A549 (cell line): ENCODE data around the gene HSD17B2. TPM values are rescaled to one million over a fixed set of nuclear protein-coding genes. Genes with fewer than 3 reads are reported as not detected.

Experiments
- ATAC-seq, 2 experiments: fragments of 200-7000 bp in 1 of 2; fragments of >200 bp in 1 of 2; cut with Nextera tagmentation in 1 of 2; cut with Tn5 transposase in 1 of 2; 3 replicates each; pipeline versions ENCODE4 v1.8.0 to v1.9.1; 2018 to 2020; ENCODE audit warnings: mild to moderate bottlenecking in 1 of 2, moderate library complexity in 1 of 2
- CTCF ChIA-PET: fragments of 300-600 bp; sonication (Branson Sonifier 250); formaldehyde crosslinking; extraction: SDS; loops from one replicate; lab custom pipeline; 2021; ENCODE audit warnings: antibody characterized with exemption, inconsistent platforms; lab: Yijun Ruan, JAX
- POLR2A ChIA-PET: fragments of 350-600 bp; formaldehyde crosslinking; extraction: SDS; loops from one replicate; lab custom pipeline; 2021; ENCODE audit warnings: antibody characterized with exemption, inconsistent platforms; lab: Yijun Ruan, JAX
- DNase-seq, 2 experiments: peaks; one replicate each; pipeline versions ENCODE4 v3.0.0 to v3.0.0-alpha.2; 2011 to 2016; ENCODE audit warnings: low read depth in 1 of 2, low spot score in 1 of 2
- FAIRE-seq: peaks from 2 replicates; lab custom pipeline; 2011; peaks lifted over from hg19 to GRCh38; lab: Jason Lieb, UNC
- H3K27ac ChIP-seq, 2 experiments: fragments of >200 bp; sonication (Bioruptor Twin); formaldehyde crosslinking; 3 replicates each; pipeline ENCODE4 v1.5.1; 2016 to 2017
- H3K4me1 ChIP-seq: fragments of >200 bp; sonication (Bioruptor Twin); formaldehyde crosslinking; 3 replicates; pipeline ENCODE4 v1.6.1; 2016
- H3K4me2 ChIP-seq: fragments of >200 bp; sonication (Bioruptor Twin); formaldehyde crosslinking; 3 replicates; pipeline ENCODE4 v1.6.1; 2016
- H3K4me3 ChIP-seq: fragments of >200 bp; sonication (Bioruptor Twin); formaldehyde crosslinking; 3 replicates; pipeline ENCODE4 v1.5.1; 2016
- H3K9me3 ChIP-seq: fragments of >200 bp; sonication (Bioruptor Twin); formaldehyde crosslinking; 3 replicates; pipeline ENCODE4 v1.6.1; 2016
- BHLHE40 ChIP-seq: IDR thresholded peaks from 2 replicates; pipeline ENCODE4 v1.6.1; 2012; ENCODE audit warnings: low read depth, low read length, inconsistent platforms
- CBX2 ChIP-seq: fragments of 200-600 bp; sonication (generic); IDR thresholded peaks from 2 replicates; pipeline ENCODE4 v1.6.1; 2016; ENCODE audit warnings: low read depth, mild to moderate bottlenecking, borderline replicate concordance
- CHD2 ChIP-seq: fragments of 150-350 bp; IDR thresholded peaks from 2 replicates; pipeline ENCODE4 v1.6.1; 2014; ENCODE audit warnings: low read length; ENCODE audit not compliant: partially characterized antibody
- EP300 ChIP-seq, 2 experiments: fragments of >200 bp; sonication (Bioruptor Twin); formaldehyde crosslinking; IDR thresholded peaks; 2 replicates in 1 of 2; 3 replicates in 1 of 2; pipeline ENCODE4 v1.6.1; 2016 to 2017
- ESRRA ChIP-seq: fragments of 150-350 bp; IDR thresholded peaks from 2 replicates; pipeline ENCODE4 v1.6.1; 2014; ENCODE audit warnings: mild to moderate bottlenecking, low read length, borderline replicate concordance
- FOXS1 ChIP-seq: fragments of 250-450 bp; sonication (Bioruptor Pico); IDR thresholded peaks from 2 replicates; pipeline ENCODE4 v1.5.0; 2020; ENCODE audit warnings: mild to moderate bottlenecking, moderate library complexity
- HOXA7 ChIP-seq: fragments of 250-450 bp; sonication (Bioruptor Pico); IDR thresholded peaks from 2 replicates; pipeline ENCODE4 v1.5.0; 2020; ENCODE audit warnings: mild to moderate bottlenecking, moderate library complexity
- HOXB13 ChIP-seq: fragments of 250-450 bp; sonication (Bioruptor Pico); IDR thresholded peaks from 2 replicates; pipeline ENCODE4 v1.5.0; 2020; ENCODE audit warnings: low read depth, mild to moderate bottlenecking, moderate library complexity
- JUNB ChIP-seq: fragments of >200 bp; sonication (Bioruptor Twin); formaldehyde crosslinking; IDR thresholded peaks from 2 replicates; pipeline ENCODE4 v1.6.1; 2016
- KDM1A ChIP-seq: fragments of 200-600 bp; sonication (generic); IDR thresholded peaks from 2 replicates; pipeline ENCODE4 v1.6.1; 2016; ENCODE audit warnings: low read depth, mild to moderate bottlenecking
- KDM5A ChIP-seq: fragments of 200-600 bp; sonication (generic); IDR thresholded peaks from 2 replicates; pipeline ENCODE4 v1.6.1; 2016; ENCODE audit warnings: antibody characterized with exemption, mild to moderate bottlenecking
- RAD21 ChIP-seq, 2 experiments: fragments of >200 bp in 1 of 2; sonication (Bioruptor Twin) in 1 of 2; formaldehyde crosslinking in 1 of 2; IDR thresholded peaks in 1 of 2; conservative IDR thresholded peaks in 1 of 2; 2 replicates in 1 of 2; 3 replicates in 1 of 2; pipeline ENCODE4 v1.6.1; 2012 to 2018; ENCODE audit warnings: inconsistent platforms in 1 of 2
- RNF2 ChIP-seq: fragments of 200-600 bp; sonication (generic); IDR thresholded peaks from 2 replicates; pipeline ENCODE4 v1.6.1; 2016; ENCODE audit warnings: low read depth, mild to moderate bottlenecking, antibody characterized with exemption, moderate library complexity, borderline replicate concordance
- SREBF2 ChIP-seq: fragments of 450-650 bp; IDR thresholded peaks from 2 replicates; pipeline ENCODE4 v1.6.1; 2014; ENCODE audit warnings: mild to moderate bottlenecking, moderate library complexity
- TFCP2L1 ChIP-seq: fragments of 250-450 bp; sonication (Bioruptor Pico); IDR thresholded peaks from 2 replicates; pipeline ENCODE4 v1.5.0; 2021; ENCODE audit warnings: mild to moderate bottlenecking
- TP53 ChIP-seq: fragments of 250-450 bp; sonication (Bioruptor Pico); IDR thresholded peaks from 2 replicates; pipeline ENCODE4 v1.5.0; 2021; ENCODE audit warnings: mild to moderate bottlenecking, moderate library complexity
- ZNF302 ChIP-seq: fragments of 250-450 bp; sonication (Bioruptor Pico); IDR thresholded peaks from 2 replicates; pipeline ENCODE4 v1.9.0; 2021; ENCODE audit warnings: inconsistent platforms, mild to moderate bottlenecking, moderate library complexity
- WGBS: methylation state at CpG from one replicate; pipeline ENCODE4 v1.1.6; 2017; ENCODE audit errors: missing lambda C conversion rate; 5-methylcytosine and 5-hydroxymethylcytosine counted together
- polyA plus RNA-seq, 4 experiments: library from polyadenylated mRNA; depleted of rRNA in 3 of 4; stranded (reverse); fragments of >200 nt; fragmentation: RNase III in 1 of 4; extraction: RNeasy Plus Mini Kit Qiagen cat#74134 plus additional on column Dnase treatment in 1 of 4; gene quantifications; 2 replicates in 3 of 4; 3 replicates in 1 of 4; pipeline ENCODE4 v1.2.3, GENCODE V29; 2011 to 2017
- TF ChIP-seq, protein P1 (sequence below): fragments of >200 bp; sonication (Bioruptor Twin); formaldehyde crosslinking; IDR thresholded peaks from 3 replicates; pipeline ENCODE4 v1.6.1; 2016
- TF ChIP-seq, protein P2 (sequence below): fragments of 200-600 bp; sonication (generic); IDR thresholded peaks from 2 replicates; pipeline ENCODE4 v1.6.1; 2016; ENCODE audit warnings: antibody characterized with exemption, mild to moderate bottlenecking, moderate library complexity
- TF ChIP-seq, protein P3 (sequence below): fragments of >200 bp; sonication (Bioruptor Twin); formaldehyde crosslinking; IDR thresholded peaks from 3 replicates; pipeline ENCODE4 v1.5.1; 2016
- TF ChIP-seq, protein P4 (sequence below): IDR thresholded peaks from 2 replicates; pipeline ENCODE4 v1.6.1; 2012
- TF ChIP-seq, protein P5 (sequence below): IDR thresholded peaks from 2 replicates; pipeline ENCODE4 v1.6.1; 2012
- TF ChIP-seq, protein P6 (sequence below): IDR thresholded peaks from 2 replicates; pipeline ENCODE4 v1.6.1; 2012; ENCODE audit warnings: low read depth, borderline replicate concordance

HSD17B2 gene
- polyA plus RNA-seq, 2 of the 4 experiments (the other 2 are of a cell fraction), result 0.03 TPM; not detected in 1

DNA sequence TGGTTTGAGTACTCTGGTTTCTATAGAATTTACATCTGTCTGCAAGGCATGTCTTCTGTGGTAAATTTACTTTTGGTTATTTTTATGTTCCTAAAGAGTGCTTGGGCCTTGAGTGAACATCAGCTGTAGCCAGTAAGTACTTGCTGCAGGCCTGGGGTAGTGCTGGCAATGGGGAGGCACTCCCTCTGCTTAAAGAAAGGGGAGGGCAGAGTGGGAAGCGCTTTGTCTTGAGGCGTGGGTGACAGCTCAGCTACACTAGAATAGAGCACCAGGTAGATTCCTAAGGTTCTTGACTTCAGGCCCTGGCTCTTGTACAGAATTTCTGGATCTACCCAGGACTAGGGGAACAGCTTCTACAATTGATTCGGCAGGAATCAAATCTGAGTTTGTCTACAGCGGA is 84.4 kb downstream of the HSD17B2 start:
- Histone ChIP-seq H3K4me3 (no peak overlapping the region), H3K4me1 (no peaks in the 10 kb centered on the region), H3K27ac (no peak overlapping the region), H3K4me2 (no peak overlapping the region), H3K9me3 (no peaks in the 10 kb centered on the region)
- TF ChIP-seq EP300 (IDR thresholded peaks at IDR 0.05), result no peak
- TF ChIP-seq BHLHE40, result no peak
- no peak for TF ChIP-seq KDM5A
- no peak for TF ChIP-seq FOXS1 (CRISPR knock-in tag)
- TF ChIP-seq RNF2, result no peak
- TF ChIP-seq, protein P1, sequence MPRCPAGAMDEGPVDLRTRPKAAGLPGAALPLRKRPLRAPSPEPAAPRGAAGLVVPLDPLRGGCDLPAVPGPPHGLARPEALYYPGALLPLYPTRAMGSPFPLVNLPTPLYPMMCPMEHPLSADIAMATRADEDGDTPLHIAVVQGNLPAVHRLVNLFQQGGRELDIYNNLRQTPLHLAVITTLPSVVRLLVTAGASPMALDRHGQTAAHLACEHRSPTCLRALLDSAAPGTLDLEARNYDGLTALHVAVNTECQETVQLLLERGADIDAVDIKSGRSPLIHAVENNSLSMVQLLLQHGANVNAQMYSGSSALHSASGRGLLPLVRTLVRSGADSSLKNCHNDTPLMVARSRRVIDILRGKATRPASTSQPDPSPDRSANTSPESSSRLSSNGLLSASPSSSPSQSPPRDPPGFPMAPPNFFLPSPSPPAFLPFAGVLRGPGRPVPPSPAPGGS, result no peak
- TF ChIP-seq CBX2, result no peak
- no peak for TF ChIP-seq JUNB
- ATAC-seq (no peak; a peak in 1 of 6 replicates), DNase-seq (no peak), FAIRE-seq (no peak)
- 48% methylated on average over 4 of the region's 4 CpGs for WGBS
- ChIA-PET POLR2A (no interaction called here), CTCF (no interaction called here)

DNA sequence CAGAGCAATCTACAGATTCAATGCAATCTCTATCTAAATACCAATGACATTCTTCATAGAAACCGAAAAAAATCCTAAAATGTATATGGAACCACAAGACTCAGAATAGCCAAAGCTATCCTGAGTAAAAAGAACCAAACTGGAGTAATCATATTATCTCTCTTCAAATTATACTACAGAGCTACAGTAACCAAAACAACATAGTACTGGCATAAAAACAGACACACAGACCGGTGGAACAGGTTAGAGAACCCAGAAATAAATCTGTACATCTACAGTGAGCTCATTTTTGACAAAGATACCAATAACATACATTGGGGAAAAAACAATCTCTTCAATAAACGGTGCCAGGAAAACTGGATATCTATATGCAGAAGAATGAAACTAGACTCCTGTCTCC is 89.6 kb downstream of the HSD17B2 start:
- FAIRE-seq, result no peak
- WGBS, result 0% methylated on average over 3 of the region's 3 CpGs
- CTCF ChIA-PET, result no interaction called here

DNA sequence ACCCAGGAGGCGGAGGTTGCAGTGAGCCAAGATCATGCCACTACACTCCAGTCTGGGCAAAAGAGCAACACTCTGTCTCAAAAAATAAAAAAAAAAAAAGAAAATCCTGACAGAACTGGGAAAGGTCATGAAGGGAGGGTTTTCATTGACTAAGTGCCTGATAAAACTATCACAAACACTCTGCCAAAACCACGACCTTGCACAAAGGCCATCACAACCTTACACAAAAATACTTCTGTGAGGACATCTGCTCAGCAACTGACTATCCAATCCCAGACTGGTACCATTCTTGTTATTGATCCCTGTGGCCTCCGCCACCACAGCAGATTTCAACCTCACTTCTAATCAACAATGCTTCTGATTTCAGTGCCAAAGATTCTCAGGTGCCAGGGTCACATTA is 94.8 kb downstream of the HSD17B2 start:
- FAIRE-seq (no peak), ATAC-seq (no peak), DNase-seq (no peak)
- H3K4me3 ChIP-seq, result no peak overlapping the region
- ChIA-PET POLR2A (no interaction called here), CTCF (no interaction called here)
- H3K9me3 ChIP-seq, result no peaks in the 10 kb centered on the region
- WGBS, result 70% methylated on average over 3 of the region's 3 CpGs
- TF ChIP-seq SREBF2 (no peak), ESRRA (no peak), RNF2 (no peak), KDM1A (no peak), ZNF302 (CRISPR knock-in tag) (no peak)
- TF ChIP-seq, protein P2, sequence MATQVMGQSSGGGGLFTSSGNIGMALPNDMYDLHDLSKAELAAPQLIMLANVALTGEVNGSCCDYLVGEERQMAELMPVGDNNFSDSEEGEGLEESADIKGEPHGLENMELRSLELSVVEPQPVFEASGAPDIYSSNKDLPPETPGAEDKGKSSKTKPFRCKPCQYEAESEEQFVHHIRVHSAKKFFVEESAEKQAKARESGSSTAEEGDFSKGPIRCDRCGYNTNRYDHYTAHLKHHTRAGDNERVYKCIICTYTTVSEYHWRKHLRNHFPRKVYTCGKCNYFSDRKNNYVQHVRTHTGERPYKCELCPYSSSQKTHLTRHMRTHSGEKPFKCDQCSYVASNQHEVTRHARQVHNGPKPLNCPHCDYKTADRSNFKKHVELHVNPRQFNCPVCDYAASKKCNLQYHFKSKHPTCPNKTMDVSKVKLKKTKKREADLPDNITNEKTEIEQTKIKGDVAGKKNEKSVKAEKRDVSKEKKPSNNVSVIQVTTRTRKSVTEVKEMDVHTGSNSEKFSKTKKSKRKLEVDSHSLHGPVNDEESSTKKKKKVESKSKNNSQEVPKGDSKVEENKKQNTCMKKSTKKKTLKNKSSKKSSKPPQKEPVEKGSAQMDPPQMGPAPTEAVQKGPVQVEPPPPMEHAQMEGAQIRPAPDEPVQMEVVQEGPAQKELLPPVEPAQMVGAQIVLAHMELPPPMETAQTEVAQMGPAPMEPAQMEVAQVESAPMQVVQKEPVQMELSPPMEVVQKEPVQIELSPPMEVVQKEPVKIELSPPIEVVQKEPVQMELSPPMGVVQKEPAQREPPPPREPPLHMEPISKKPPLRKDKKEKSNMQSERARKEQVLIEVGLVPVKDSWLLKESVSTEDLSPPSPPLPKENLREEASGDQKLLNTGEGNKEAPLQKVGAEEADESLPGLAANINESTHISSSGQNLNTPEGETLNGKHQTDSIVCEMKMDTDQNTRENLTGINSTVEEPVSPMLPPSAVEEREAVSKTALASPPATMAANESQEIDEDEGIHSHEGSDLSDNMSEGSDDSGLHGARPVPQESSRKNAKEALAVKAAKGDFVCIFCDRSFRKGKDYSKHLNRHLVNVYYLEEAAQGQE, result no peak
- TF ChIP-seq, protein P3, sequence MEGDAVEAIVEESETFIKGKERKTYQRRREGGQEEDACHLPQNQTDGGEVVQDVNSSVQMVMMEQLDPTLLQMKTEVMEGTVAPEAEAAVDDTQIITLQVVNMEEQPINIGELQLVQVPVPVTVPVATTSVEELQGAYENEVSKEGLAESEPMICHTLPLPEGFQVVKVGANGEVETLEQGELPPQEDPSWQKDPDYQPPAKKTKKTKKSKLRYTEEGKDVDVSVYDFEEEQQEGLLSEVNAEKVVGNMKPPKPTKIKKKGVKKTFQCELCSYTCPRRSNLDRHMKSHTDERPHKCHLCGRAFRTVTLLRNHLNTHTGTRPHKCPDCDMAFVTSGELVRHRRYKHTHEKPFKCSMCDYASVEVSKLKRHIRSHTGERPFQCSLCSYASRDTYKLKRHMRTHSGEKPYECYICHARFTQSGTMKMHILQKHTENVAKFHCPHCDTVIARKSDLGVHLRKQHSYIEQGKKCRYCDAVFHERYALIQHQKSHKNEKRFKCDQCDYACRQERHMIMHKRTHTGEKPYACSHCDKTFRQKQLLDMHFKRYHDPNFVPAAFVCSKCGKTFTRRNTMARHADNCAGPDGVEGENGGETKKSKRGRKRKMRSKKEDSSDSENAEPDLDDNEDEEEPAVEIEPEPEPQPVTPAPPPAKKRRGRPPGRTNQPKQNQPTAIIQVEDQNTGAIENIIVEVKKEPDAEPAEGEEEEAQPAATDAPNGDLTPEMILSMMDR, result no peak
- no peak overlapping the region for H3K4me2 ChIP-seq
- H3K27ac ChIP-seq, result no peak overlapping the region
- no peaks in the 10 kb centered on the region for H3K4me1 ChIP-seq

More for the DNA sequence above, 89.6 kb downstream of the HSD17B2 start:
- TF ChIP-seq CHD2 (no peak), EP300 (IDR thresholded peaks at IDR 0.05) (no peak), TFCP2L1 (CRISPR knock-in tag) (no peak), TP53 (CRISPR knock-in tag) (no peak), HOXA7 (CRISPR knock-in tag) (no peak), RAD21 (conservative IDR thresholded peaks at IDR 0.05 in 1 of 2, IDR thresholded peaks at IDR 0.05 in 1 of 2) (no peak), HOXB13 (no peak), KDM5A (no peak)
- TF ChIP-seq, protein P4, sequence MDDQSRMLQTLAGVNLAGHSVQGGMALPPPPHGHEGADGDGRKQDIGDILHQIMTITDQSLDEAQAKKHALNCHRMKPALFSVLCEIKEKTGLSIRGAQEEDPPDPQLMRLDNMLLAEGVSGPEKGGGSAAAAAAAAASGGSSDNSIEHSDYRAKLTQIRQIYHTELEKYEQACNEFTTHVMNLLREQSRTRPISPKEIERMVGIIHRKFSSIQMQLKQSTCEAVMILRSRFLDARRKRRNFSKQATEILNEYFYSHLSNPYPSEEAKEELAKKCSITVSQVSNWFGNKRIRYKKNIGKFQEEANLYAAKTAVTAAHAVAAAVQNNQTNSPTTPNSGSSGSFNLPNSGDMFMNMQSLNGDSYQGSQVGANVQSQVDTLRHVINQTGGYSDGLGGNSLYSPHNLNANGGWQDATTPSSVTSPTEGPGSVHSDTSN, result no peak
- TF ChIP-seq, protein P5, sequence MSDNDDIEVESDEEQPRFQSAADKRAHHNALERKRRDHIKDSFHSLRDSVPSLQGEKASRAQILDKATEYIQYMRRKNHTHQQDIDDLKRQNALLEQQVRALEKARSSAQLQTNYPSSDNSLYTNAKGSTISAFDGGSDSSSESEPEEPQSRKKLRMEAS, result no peak
- TF ChIP-seq, protein P6, sequence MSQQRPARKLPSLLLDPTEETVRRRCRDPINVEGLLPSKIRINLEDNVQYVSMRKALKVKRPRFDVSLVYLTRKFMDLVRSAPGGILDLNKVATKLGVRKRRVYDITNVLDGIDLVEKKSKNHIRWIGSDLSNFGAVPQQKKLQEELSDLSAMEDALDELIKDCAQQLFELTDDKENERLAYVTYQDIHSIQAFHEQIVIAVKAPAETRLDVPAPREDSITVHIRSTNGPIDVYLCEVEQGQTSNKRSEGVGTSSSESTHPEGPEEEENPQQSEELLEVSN, result no peak
- TF ChIP-seq, protein P3, result no peak
- no peak for ATAC-seq
- no peak for DNase-seq
- Histone ChIP-seq H3K4me3 (no peak overlapping the region), H3K4me1 (no peaks in the 10 kb centered on the region), H3K9me3 (no peaks in the 10 kb centered on the region), H3K4me2 (no peak overlapping the region), H3K27ac (no peak overlapping the region)
- POLR2A ChIA-PET, result no interaction called here
